ENCODE measurements around the gene CARMIL1.

CARMIL1 gene

DNA sequence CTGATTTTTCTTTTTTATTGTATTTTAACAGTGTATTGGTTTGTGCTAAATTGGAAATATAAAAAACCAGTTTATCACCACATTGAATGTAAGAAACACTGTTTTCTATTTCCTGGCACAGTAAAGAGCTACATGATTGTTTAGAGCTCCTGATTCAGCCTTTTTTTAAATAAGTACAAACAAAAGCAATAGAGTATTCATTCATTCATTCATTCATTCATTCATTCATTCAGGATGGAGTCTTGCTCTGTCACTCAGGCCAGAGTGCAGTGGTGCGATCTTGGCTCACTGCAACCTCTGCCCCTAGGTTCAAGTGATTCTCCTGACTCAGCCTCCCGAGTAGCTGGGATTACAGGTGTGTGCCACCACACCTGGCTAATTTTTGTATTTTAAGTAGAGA is 276.0 kb downstream of the CARMIL1 start:
- no peaks in the 10 kb centered on the region for H3K4me1 ChIP-seq (ENCODE audit: control insufficient read depth, insufficient read depth, low read length)
- H3K9ac ChIP-seq (ENCODE audit: low read length) = no peak overlapping the region
- no peak for DNase-seq (ENCODE audit: low read depth)
- H3K4me3 ChIP-seq (ENCODE audit: low read length) = no peak overlapping the region
- no peaks in the 10 kb centered on the region for H3K36me3 ChIP-seq (ENCODE audit: control insufficient read depth, insufficient read depth, low read length, severe bottlenecking)
- H3K9me3 ChIP-seq (ENCODE audit: control insufficient read depth, low read length) = no peaks in the 10 kb centered on the region
- H3K27me3 ChIP-seq (replicated peaks; ENCODE audit: control insufficient read depth, insufficient read depth, low read length) = no peaks in the 10 kb centered on the region

DNA sequence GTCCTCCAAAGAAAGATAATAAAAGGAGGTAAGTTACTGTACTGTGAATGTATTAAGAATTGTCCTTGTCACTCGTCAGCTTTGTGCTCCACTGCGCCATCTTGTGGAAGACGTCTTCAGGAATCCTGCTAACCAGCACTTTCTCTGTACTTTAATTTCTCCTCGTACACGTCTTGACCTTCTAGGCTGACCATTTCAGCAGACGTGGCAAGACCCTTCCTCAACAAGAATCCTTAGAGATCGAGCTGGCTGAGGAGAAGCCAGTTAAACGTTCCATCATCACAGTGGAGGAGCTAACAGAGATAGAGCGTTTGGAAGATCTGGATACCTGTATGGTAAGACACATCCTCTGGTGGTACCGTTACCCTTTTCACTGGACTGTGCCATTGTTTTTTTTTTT is 277.3 kb downstream of the CARMIL1 start:
- H3K4me1 ChIP-seq (ENCODE audit: control insufficient read depth, insufficient read depth, low read length) = no peaks in the 10 kb centered on the region
- H3K9me3 ChIP-seq (ENCODE audit: control insufficient read depth, low read length) = no peaks in the 10 kb centered on the region
- H3K36me3 ChIP-seq (ENCODE audit: control insufficient read depth, insufficient read depth, low read length, severe bottlenecking) = no peaks in the 10 kb centered on the region
- H3K4me3 ChIP-seq (ENCODE audit: low read length) = no peak overlapping the region
- no peak overlapping the region for H3K9ac ChIP-seq (ENCODE audit: low read length)
- H3K27me3 ChIP-seq (replicated peaks; ENCODE audit: control insufficient read depth, insufficient read depth, low read length) = no peaks in the 10 kb centered on the region
- peak; percentile 92 for DNase-seq (ENCODE audit: low read depth)

DNA sequence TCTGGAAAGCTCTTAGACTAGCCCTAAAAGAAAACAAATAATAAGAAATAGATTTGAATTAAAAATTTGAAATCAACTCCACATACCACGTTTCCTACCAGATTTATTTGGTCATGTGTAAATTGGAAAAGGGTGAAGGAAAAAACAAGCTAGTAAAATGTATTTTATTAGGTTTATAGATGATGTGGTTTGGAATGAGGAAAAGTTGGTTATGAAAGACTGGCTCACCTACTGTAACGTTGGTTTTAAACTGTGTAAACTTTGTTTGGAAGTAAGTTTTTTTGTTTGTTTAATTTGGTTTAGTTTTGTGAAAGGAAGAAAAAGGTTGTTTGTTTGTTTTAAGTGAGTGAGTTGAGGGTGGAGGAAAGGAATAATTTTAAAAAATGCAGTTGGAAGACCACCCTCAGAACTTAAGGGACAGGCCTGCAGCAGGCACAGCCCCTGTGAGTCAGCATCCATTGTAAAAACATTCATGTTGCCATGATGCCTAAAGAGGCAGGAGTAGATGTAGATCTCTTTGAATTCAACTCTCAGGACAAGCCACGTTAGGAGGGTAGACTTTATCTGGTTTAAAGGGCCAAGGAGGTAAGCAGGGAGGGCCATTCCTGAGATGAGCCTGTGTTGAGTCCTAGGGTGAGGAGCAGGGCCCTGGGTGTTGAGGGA is 279.1 kb downstream of the CARMIL1 start:
- DNase-seq (ENCODE audit: low read depth) = no peak
- no peak overlapping the region for H3K9ac ChIP-seq (ENCODE audit: low read length)
- H3K4me1 ChIP-seq (ENCODE audit: control insufficient read depth, insufficient read depth, low read length) = no peaks in the 10 kb centered on the region
- H3K27me3 ChIP-seq (replicated peaks; ENCODE audit: control insufficient read depth, insufficient read depth, low read length) = no peaks in the 10 kb centered on the region
- H3K4me3 ChIP-seq (ENCODE audit: low read length) = no peak overlapping the region
- H3K9me3 ChIP-seq (ENCODE audit: control insufficient read depth, low read length) = no peaks in the 10 kb centered on the region
- no peaks in the 10 kb centered on the region for H3K36me3 ChIP-seq (ENCODE audit: control insufficient read depth, insufficient read depth, low read length, severe bottlenecking)

DNA sequence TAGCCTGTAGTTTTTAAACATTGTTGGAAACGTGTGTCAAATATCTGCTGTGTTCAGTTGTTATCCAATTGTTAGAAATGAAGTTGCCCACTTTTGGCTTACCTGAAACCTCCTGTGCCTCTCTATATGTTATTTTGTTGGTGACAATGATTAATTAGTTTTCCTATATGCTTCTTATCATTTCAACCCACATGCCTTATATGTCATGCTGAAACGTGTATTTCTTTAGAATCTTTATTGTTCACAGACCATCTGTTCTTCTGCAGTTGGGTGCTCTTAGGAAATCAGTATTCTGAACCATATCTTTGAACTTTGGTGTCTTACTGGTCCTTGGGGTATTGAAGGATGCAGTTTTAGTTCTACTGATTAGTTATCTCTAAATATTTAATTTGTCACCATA is 281.7 kb downstream of the CARMIL1 start:
- no peak for DNase-seq (ENCODE audit: low read depth)
- Histone ChIP-seq H3K4me1 (ENCODE audit: control insufficient read depth, insufficient read depth, low read length) (no peaks in the 10 kb centered on the region), H3K9me3 (ENCODE audit: control insufficient read depth, low read length) (no peaks in the 10 kb centered on the region), H3K9ac (ENCODE audit: low read length) (no peak overlapping the region), H3K27me3 (replicated peaks; ENCODE audit: control insufficient read depth, insufficient read depth, low read length) (no peaks in the 10 kb centered on the region), H3K36me3 (ENCODE audit: control insufficient read depth, insufficient read depth, low read length, severe bottlenecking) (no peaks in the 10 kb centered on the region), H3K4me3 (ENCODE audit: low read length) (no peak overlapping the region)

DNA sequence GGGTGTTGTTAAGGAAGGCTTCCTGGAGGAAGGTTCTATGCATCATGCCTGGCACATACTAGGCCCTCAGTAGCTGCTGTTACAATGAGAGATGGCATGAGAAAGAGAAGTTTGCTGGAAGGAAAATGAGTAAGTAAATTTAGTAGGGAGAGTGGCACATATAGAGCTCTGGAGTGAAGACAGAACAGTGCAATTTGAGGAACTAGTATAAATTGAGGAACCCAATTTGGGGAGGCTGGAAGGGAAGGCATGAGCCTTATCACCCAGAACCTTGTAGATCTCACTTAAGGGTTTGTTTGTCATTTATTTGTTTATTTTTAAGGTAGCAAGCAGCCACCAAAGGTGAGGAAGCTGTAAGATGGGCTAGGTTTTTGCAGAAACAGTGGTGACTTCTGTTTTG is 285.8 kb downstream of the CARMIL1 start:
- Histone ChIP-seq H3K9ac (ENCODE audit: low read length) (no peak overlapping the region), H3K9me3 (ENCODE audit: control insufficient read depth, low read length) (no peaks in the 10 kb centered on the region), H3K4me3 (ENCODE audit: low read length) (no peak overlapping the region), H3K36me3 (ENCODE audit: control insufficient read depth, insufficient read depth, low read length, severe bottlenecking) (no peaks in the 10 kb centered on the region), H3K4me1 (ENCODE audit: control insufficient read depth, insufficient read depth, low read length) (no peaks in the 10 kb centered on the region), H3K27me3 (replicated peaks; ENCODE audit: control insufficient read depth, insufficient read depth, low read length) (no peaks in the 10 kb centered on the region)
- DNase-seq (ENCODE audit: low read depth) = no peak

DNA sequence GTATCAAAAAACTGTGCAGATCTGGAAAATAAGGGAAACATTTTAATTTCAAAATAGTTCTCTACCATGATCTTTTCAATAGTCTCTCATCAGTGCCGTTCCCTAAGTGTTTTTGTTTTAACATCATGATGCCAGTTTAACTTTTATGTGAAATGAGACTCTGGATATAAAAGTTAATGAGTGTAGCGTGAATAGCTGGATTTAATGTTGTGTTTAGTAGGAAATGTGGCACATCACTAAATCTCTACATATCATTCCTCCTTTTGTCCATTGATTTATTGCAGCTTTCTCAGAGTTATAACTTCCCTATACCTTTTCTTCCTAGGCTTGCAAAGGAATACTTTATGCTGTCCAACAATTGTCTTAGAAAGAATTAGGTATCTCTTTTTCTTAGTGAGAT is 291.4 kb downstream of the CARMIL1 start:
- Histone ChIP-seq H3K4me1 (ENCODE audit: control insufficient read depth, insufficient read depth, low read length) (no peaks in the 10 kb centered on the region), H3K36me3 (ENCODE audit: control insufficient read depth, insufficient read depth, low read length, severe bottlenecking) (no peaks in the 10 kb centered on the region), H3K4me3 (ENCODE audit: low read length) (no peak overlapping the region), H3K27me3 (replicated peaks; ENCODE audit: control insufficient read depth, insufficient read depth, low read length) (no peaks in the 10 kb centered on the region), H3K9ac (ENCODE audit: low read length) (no peak overlapping the region), H3K9me3 (ENCODE audit: control insufficient read depth, low read length) (no peaks in the 10 kb centered on the region)
- DNase-seq (ENCODE audit: low read depth) = no peak

DNA sequence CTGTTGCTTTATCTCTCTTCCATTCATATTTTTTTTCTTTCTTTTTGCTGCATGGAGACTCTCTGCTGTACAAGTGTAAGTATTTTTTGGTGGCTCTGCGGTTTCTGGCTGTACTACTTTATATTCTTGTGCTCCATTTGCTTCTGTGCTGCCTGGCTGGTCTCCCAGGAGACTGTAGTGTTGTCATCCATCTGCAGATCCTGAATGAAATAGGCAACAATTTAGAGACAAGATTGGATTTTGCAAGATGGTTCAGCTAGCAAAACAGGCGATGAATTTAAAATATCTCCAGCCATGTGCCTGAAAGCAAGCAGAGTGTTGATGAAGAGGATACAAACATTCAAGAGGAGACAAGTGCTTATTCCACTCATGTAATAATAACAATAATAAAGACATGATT is 297.7 kb downstream of the CARMIL1 start:
- H3K9me3 ChIP-seq (ENCODE audit: control insufficient read depth, low read length) = no peaks in the 10 kb centered on the region
- H3K4me1 ChIP-seq (ENCODE audit: control insufficient read depth, insufficient read depth, low read length) = peaks cover 12% of the 10 kb centered on the region

DNA sequence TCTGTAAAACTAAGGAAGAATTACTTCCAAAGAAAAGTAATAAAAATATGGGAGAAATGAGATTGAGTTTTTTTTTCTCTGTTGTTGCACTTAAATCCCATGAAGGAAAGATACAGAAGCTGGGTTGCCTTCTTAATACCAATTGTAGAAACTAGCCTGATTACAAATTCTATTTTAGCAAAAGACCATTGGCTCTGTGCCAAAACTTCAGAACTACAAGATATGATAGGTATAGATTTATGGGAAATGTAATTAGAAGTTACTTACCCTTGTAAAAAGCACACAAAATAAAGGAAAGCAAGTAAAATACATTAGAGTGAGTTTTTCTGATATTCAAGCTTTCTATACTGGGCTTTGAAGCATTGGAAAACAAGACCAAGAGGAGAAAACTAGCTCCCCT is 299.4 kb downstream of the CARMIL1 start:
- H3K27me3 ChIP-seq (replicated peaks; ENCODE audit: control insufficient read depth, insufficient read depth, low read length) = no peaks in the 10 kb centered on the region
- no peaks in the 10 kb centered on the region for H3K9me3 ChIP-seq (ENCODE audit: control insufficient read depth, low read length)
- H3K36me3 ChIP-seq (ENCODE audit: control insufficient read depth, insufficient read depth, low read length, severe bottlenecking) = peaks cover 3% of the 10 kb centered on the region
- peaks cover 12% of the 10 kb centered on the region for H3K4me1 ChIP-seq (ENCODE audit: control insufficient read depth, insufficient read depth, low read length)
- DNase-seq (ENCODE audit: low read depth) = no peak
- no peak overlapping the region for H3K4me3 ChIP-seq (ENCODE audit: low read length)
- no peak overlapping the region for H3K9ac ChIP-seq (ENCODE audit: low read length)

More for the DNA sequence above, 297.7 kb downstream of the CARMIL1 start:
- peaks cover 3% of the 10 kb centered on the region for H3K36me3 ChIP-seq (ENCODE audit: control insufficient read depth, insufficient read depth, low read length, severe bottlenecking)
- DNase-seq (ENCODE audit: low read depth) = no peak
- H3K27me3 ChIP-seq (replicated peaks; ENCODE audit: control insufficient read depth, insufficient read depth, low read length) = no peaks in the 10 kb centered on the region
- H3K9ac ChIP-seq (ENCODE audit: low read length) = no peak overlapping the region
- H3K4me3 ChIP-seq (ENCODE audit: low read length) = no peak overlapping the region

DNA sequence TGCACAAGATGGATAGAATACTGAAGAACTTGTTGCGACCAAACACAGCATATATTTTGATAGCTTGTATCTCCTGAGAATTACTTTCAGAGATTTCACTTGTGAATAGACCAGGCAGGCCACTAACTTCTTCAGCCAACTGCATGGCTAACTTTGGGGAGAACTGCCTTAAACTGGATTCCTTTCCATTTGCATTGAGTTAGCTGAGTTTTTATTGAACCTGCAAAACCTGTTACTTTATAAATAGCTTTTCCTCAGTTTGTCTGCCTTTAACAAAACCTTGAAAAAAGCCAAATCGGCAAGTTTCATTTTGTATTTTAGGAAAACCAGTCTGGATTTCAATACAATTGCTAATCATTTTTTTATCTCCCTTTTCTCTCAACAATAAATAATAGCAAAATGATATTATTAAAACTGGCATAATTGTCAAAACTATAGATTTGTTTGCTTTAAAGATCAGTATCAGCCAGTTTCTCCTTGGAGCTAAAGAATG is 300.3 kb downstream of the CARMIL1 start:
- H3K9me3 ChIP-seq (ENCODE audit: control insufficient read depth, low read length) = no peaks in the 10 kb centered on the region
- peaks cover 12% of the 10 kb centered on the region for H3K4me1 ChIP-seq (ENCODE audit: control insufficient read depth, insufficient read depth, low read length)
- H3K36me3 ChIP-seq (ENCODE audit: control insufficient read depth, insufficient read depth, low read length, severe bottlenecking) = peaks cover 3% of the 10 kb centered on the region
- H3K27me3 ChIP-seq (replicated peaks; ENCODE audit: control insufficient read depth, insufficient read depth, low read length) = no peaks in the 10 kb centered on the region
- DNase-seq (ENCODE audit: low read depth) = no peak
- H3K4me3 ChIP-seq (ENCODE audit: low read length) = no peak overlapping the region
- H3K9ac ChIP-seq (ENCODE audit: low read length) = no peak overlapping the region

DNA sequence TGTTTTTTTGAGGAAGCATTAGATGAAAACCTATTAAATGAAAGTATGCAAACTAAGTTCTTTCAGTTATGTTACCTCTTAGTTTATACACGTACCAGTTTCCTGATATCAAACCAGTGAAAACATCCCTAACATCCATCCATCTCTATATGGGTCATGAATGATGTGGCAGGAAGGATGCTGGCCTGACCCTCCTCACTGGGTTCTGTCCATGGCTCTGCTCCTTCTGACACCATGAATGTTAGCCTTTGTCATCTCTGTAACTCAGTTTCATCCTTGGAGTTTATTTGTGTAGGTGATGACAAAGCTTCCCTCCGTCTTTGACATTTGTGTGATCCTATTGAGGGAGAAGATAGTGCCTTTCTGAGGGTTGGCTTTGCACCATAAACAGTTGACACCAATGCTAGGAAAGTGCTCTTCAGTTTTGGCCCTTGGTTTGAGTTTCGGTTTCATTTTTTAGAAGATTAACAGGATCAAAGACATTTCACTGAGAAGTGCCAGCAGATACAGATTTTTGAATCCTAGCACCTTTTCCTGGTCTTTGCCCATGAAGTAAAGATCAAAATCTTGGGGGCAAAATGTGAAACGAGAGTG is 300.8 kb downstream of the CARMIL1 start:
- no peaks in the 10 kb centered on the region for H3K9me3 ChIP-seq (ENCODE audit: control insufficient read depth, low read length)
- peaks cover 3% of the 10 kb centered on the region for H3K36me3 ChIP-seq (ENCODE audit: control insufficient read depth, insufficient read depth, low read length, severe bottlenecking)
- H3K9ac ChIP-seq (ENCODE audit: low read length) = no peak overlapping the region
- H3K4me3 ChIP-seq (ENCODE audit: low read length) = no peak overlapping the region
- no peak for DNase-seq (ENCODE audit: low read depth)
- H3K4me1 ChIP-seq (ENCODE audit: control insufficient read depth, insufficient read depth, low read length) = peaks cover 12% of the 10 kb centered on the region
- H3K27me3 ChIP-seq (replicated peaks; ENCODE audit: control insufficient read depth, insufficient read depth, low read length) = no peaks in the 10 kb centered on the region

DNA sequence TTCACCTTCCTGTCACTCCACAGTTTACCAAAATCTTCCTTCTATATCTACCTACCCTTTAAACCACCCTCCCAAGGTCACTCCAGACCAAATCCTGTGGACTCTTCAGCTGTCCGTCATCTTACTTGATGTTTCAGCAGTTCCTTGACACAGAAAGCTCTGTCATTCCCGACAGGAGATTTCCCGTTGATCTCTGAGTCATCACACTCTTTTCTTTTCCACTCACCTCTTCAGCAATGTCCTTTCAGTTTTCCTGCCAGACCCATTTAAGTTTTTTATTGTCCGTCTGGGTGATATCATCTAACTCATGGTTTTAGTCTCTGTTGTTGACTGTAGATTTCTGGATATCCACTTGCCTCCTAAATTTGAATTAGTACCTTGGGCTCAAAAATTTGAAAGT is 302.9 kb downstream of the CARMIL1 start:
- Histone ChIP-seq H3K9ac (ENCODE audit: low read length) (no peak overlapping the region), H3K27me3 (replicated peaks; ENCODE audit: control insufficient read depth, insufficient read depth, low read length) (no peaks in the 10 kb centered on the region), H3K9me3 (ENCODE audit: control insufficient read depth, low read length) (no peaks in the 10 kb centered on the region), H3K36me3 (ENCODE audit: control insufficient read depth, insufficient read depth, low read length, severe bottlenecking) (peaks cover 3% of the 10 kb centered on the region), H3K4me1 (ENCODE audit: control insufficient read depth, insufficient read depth, low read length) (peaks cover 3% of the 10 kb centered on the region), H3K4me3 (ENCODE audit: low read length) (no peak overlapping the region)
- DNase-seq (ENCODE audit: low read depth) = no peak

DNA sequence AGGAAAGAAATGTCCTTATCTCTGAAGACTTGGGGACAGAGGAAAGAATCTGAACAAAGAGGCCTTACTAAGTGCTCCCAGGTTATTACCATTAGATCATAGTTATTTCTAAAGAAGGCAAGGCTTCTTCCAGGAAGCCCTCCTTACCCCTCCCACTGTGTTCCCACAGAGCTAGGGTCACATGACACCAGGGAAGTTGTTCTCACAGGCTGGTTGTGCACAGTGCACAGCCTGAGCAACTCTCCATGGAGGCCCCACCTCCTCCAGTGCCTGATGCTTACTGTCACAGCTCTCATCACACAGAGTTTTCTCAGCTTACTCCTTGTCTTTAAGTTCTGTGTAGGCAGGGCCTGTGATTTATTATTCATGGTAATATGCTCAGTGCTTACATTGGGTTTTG is 303.9 kb downstream of the CARMIL1 start:
- no peak for DNase-seq (ENCODE audit: low read depth)
- Histone ChIP-seq H3K9me3 (ENCODE audit: control insufficient read depth, low read length) (no peaks in the 10 kb centered on the region), H3K36me3 (ENCODE audit: control insufficient read depth, insufficient read depth, low read length, severe bottlenecking) (peaks cover 3% of the 10 kb centered on the region), H3K4me3 (ENCODE audit: low read length) (no peak overlapping the region), H3K4me1 (ENCODE audit: control insufficient read depth, insufficient read depth, low read length) (no peaks in the 10 kb centered on the region), H3K9ac (ENCODE audit: low read length) (no peak overlapping the region), H3K27me3 (replicated peaks; ENCODE audit: control insufficient read depth, insufficient read depth, low read length) (no peaks in the 10 kb centered on the region)

Data from adipocyte (in vitro differentiated cells).